HPDE6-E6E7 (cell line): ENCODE measurements around the gene DAP.

Experiments
- DNase-seq: peaks from one replicate; pipeline ENCODE4 v3.0.0; 2011; ENCODE audit warnings: missing footprints; ENCODE audit errors: extremely low spot score

DAP gene

GRCh38 chr5:10760921-10761184, 181 bp downstream of the DAP start:
- DNase-seq = no peak

GRCh38 chr5:10760096-10760920, 726 bp downstream of the DAP start:
- no peak for DNase-seq

GRCh38 chr5:10759111-10759510, 1.9 kb downstream of the DAP start:
- no peak for DNase-seq

- DNase-seq = no peak
Observed at GRCh38 chr5:10757922-10758555, 3.0 kb downstream of the DAP start.

- DNase-seq = no peak
Observed at GRCh38 chr5:10757043-10757442, 4.0 kb downstream of the DAP start.

GRCh38 chr5:10756549-10756948, 4.5 kb downstream of the DAP start:
- DNase-seq = no peak

- no peak for DNase-seq
Observed at GRCh38 chr5:10753178-10753577, 7.9 kb downstream of the DAP start.

- DNase-seq = no peak
Observed at GRCh38 chr5:10752451-10752850, 8.6 kb downstream of the DAP start.

- no peak for DNase-seq
Observed at GRCh38 chr5:10750909-10751308, 10.1 kb downstream of the DAP start.

GRCh38 chr5:10747678-10748622, 13.1 kb downstream of the DAP start:
- no peak for DNase-seq

- no peak for DNase-seq
Observed at GRCh38 chr5:10746711-10747110, 14.3 kb downstream of the DAP start.

- no peak for DNase-seq
Observed at GRCh38 chr5:10745133-10745532, 15.9 kb downstream of the DAP start.

- DNase-seq = no peak
Observed at GRCh38 chr5:10744681-10745080, 16.4 kb downstream of the DAP start.

GRCh38 chr5:10743951-10744350, 17.1 kb downstream of the DAP start:
- DNase-seq = no peak

- DNase-seq = no peak
Observed at GRCh38 chr5:10743526-10743925, 17.5 kb downstream of the DAP start.

GRCh38 chr5:10741661-10742060, 19.4 kb downstream of the DAP start:
- no peak for DNase-seq

- no peak for DNase-seq
Observed at GRCh38 chr5:10740384-10740783, 20.6 kb downstream of the DAP start.

GRCh38 chr5:10737880-10738279, 23.2 kb downstream of the DAP start:
- DNase-seq = no peak

GRCh38 chr5:10736808-10737207, 24.2 kb downstream of the DAP start:
- no peak for DNase-seq

- no peak for DNase-seq
Observed at GRCh38 chr5:10736354-10736753, 24.7 kb downstream of the DAP start.

- no peak for DNase-seq
Observed at GRCh38 chr5:10735569-10736276, 25.3 kb downstream of the DAP start.
